DMS 273 treated with DMSO at 0.1 percent for 48 hours (cell line): ENCODE data around the gene HDAC5.
"Not testable (repeated sequence)": the region's sequence is repeated elsewhere in the genome, so short reads cannot be mapped to it uniquely, and the experiment has no call there.

Experiments
- DNase-seq: peaks from one replicate; lab custom pipeline; 2025; lab: John Stamatoyannopoulos, UW

Gene HDAC5

DNA sequence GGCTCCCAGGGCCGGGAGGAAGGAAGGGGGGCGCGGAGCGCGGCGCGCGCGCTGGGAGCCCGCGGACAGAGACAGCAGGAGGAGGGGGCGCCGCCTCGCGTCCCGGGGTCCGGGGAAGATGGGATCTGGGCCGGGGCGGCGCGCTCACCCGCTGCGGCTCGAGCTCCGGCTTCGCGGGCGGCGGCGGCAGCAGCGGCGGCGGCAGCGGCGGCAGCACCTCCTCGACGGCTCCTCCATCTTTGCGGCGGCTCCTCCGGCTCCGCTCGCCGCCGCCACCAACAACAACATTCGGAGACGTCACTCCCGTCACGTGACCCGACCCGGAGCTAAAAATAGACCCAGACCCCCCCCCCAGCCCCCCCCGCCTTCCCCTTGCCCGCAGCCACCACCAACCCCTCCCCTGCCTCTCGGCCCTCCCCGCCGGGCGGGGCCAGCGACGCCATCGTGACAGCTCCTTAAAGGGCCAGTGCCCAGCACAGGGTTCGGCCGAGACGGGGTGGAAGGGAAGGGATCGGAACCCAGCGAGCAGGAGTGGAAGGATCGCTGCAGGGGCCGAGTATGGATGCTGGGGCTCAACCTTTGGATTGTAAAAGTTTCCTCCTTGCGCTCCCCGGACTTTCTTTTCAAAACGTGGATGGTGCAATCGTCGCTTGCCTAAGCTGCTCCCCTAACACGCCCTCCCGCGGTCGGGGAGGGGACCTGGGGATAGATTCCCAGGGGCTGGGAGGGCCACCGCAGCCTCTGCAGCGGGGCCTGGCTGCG lies at the start of gene HDAC5:
TSS of gene HDAC5 (minus strand) at position 286 of the 762 bp plus-strand sequence. CDS start 6,126 bp downstream, outside the sequence.
- peak; percentile 83 for DNase-seq

DNA sequence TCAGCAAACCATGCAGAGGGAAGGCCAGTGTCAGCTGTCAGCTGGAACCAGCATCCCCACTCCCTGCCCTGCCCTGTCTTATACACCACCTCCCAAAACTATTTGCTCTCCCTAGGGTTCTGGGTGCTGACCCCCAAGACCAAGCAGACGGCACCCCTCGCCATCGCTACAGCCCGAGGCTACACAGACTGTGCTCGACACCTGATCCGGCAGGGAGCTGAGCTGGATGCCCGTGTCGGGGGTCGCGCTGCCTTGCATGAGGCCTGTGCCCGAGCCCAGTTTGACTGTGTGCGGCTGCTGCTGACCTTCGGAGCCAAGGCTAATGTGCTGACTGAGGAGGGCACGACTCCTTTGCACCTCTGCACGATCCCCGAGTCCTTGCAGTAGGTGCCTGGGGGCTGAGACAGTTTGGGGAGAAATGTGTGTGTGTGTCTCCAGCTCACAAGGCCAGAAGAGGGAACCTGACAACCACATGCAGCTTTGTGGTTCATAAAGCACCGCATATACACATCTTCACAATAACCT lies 48.6 kb upstream of the HDAC5 start:
- no peak for DNase-seq

DNA sequence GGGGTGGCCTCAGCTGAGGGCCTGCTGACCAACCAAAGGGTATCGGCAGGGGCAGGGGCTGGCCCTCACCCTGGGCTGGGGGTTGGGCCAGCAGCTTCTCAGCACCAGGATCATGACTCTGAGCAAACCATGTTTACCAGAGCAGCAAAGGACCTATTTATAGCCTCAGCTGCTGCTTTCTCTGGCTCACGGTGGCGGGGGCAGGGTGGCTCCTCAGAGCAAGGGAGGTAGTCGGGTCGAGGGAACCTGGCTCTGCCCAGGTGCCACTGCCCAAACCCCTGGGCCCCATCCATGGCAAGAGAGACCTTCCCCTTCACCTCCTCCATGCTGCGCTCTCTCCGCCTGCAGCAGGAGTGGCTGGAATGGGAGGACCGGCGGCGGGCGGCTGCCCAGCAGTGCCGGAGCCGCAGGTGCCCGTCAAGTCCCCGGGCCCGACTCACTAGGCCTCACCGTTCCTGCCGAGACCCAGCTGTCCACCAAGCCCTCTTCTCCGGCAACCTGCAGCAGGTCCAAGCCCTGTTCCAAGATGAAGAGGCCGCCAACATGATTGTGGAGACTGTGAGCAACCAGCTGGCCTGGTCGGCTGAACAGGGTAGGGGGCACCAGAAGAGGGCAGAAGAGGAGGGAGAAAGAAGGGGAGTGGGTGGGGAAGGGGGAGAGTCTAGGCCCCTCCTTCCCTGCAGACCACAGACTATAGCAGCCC lies 47.2 kb upstream of the HDAC5 start, which contains the start of gene ASB16:
TSS of gene ASB16 (plus strand) at position 206 of the 703 bp plus-strand sequence. CDS start at position 292, 86 bp downstream.
- DNase-seq, result no peak

DNA sequence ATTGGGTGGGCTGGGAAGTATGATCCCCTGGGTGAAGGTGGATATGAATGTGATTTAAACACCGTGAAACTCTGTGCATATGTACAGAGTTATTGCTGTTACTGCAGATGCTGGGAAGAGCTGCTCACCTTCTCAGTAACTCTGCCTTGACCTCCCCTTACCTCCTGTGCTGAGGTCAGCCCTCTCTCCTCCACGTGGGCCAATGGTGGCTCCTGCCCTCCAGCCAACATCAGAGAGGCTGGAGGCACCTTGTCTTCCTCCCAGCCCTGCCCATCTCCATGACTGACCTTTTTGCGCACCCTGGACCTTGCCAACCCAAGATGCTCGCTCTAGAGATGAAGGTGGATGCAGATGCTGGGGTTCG lies 46.7 kb upstream of the HDAC5 start:
- DNase-seq, result no peak

DNA sequence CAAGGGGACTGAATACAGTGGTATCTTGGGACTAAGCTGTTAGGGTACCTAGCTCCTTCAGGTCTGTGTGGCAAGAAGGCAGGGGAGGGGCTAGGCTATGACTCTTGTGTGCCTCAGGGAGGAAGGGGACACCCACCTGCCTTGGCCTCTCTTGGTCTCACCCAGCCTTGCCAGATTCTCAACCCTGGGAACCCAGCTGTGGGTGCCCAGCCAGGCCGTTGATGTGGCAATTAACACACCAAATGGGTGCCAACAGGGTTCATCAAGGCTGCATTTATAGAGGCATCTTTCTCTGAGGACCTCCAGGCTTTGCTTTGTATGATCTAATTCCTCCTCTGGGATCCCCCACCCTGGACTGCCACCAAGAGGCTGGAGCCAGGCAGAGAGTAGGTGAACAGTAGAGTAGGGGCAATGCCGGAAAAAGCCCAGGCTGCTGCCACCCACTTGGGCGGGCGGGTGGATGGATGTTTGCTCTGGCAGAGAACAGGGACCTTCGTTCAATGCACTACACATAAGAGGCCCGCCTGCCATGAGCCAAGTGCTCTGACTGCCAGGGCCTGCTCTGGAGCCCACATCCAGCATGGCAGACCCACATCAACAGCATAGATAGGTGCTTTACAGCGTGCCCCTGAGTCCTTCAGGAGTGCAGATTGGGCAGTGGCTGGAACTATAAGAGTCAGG lies 43.9 kb upstream of the HDAC5 start:
- no peak for DNase-seq

DNA sequence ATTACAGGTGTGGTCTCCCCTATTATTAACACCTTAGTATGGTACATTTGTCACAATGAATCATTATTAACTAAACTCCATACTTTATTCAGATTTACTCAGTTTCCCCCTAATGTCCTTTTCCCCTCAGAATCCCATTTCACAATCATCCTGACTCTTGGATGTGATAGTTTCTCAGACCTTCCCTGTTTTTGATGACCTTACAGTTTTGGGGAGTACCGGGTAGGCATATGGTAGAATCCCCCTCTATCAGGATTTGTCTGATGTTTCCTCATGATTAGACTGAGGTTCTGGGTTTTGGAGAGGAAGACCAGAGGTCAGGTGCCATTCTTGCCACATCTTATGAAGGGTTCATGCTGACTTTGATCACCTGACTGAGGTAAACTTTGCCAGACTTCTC lies 41.0 kb upstream of the HDAC5 start:
- no peak for DNase-seq

DNA sequence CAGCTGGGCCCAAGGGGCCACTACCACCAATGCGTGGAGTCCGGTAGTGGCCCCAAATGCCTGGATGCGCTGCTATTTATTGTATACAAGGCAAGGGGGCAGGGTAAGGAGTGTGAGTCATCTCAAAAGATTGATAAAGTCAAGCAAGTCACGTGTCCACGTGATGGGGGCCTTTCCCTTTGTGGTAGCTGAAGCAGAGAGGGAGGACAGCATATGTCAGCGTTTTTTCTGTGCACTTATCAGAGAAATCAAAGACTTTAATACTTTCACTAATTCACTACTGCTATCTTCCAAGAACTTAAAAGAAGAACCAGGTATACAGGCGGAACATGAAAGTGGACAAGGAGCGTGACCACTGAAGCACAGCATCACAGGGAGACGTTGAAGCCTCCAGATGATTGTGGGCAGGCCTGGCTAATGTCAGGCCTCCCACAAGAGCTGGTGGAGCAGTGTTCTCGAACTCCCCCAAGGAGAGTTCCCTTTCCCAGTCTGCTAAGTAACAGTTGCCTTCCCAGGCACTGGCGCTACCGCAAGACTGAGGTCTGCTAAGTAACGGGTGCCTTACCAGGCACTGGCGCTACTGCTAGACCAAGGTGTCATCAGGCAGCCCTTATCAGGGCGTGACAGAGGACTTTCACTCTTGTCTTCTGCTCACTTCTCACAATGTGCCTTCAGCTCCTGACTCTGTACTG lies 36.2 kb upstream of the HDAC5 start:
- no peak for DNase-seq

DNA sequence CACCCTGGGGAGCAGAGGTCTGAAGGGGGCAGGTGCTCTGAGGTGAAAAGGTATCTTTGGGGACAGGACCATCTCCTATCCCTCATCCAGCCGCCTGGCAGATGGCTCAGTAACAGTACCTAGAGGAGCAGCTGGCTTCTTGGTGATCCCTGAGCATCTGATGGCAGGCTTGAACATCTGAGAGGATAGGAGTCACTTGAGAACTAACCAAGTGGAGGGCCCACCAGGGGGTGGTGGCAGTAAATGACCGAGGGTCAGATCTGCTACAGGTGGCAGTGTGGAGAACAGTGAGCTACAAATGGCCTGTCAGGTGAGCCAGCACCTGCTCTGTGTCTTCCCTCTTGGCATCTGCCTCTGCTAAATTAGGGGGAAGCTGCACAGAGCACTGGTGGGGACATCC lies 32.0 kb upstream of the HDAC5 start:
- no peak for DNase-seq

DNA sequence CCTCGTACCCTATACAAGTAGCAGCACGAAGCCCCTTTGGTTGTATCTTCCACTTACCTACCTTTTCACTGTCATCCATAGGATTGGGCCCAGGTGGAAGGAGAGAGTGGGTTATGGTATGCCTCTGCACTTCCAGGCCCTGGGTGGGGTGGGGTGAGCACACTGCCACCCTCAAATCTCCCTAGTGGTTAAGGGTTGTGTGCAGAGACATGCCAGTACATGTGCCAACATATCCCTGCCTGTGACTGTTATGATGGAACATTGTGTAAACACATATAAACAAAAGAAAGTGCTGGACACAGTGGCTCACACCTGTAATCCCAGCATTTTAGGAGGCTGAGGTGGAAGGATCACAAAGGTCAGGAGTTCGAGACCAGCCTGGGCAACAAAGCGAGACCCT lies 29.4 kb upstream of the HDAC5 start:
- DNase-seq, result no peak

DNA sequence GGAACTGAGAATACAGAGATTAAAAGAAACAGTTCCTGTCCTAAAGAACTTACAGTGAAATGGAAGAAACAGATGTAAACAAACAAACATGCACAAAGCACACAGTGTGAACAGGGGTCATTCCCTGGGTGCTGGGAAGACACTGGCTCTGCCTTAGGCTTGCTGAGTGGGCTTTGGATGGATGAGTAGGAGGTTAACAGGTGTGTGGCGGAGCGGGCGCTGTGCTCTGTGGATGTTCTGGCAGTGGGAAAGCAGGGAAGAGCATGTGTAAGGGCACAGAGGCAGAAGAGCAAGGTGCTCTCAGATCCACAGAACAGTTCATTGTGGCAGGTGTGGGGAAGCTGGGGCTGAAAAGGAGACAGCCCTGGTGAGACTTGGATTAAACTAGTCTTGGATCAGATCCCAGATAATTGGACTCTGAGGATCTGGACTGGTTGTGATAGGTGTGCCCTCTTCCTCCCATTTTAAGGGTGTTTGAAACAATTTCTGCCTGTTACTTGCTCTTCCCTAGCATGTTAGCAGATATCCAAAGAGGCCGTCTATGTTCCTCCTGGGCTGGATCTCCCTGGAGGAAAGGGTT lies 26.4 kb upstream of the HDAC5 start:
- DNase-seq, result no peak

DNA sequence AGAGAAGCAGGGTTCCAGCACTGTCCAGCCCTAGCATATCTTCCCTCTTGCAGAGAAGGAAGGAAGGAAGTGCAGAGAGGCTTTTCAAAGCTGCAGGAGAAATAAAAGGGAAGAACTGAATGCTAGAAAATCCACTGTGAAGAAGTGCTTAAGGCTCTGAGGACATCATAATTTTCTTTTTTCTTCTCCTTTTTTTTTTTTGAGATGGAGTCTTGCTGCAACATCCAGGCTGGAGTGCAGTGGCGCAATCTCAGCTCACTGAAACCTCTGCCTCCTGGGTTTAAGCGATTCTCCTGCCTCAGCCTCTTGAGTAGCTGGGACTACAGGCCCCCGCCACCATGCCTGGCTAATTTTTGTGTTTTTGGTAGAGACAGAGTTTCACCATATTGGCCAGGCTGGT lies 25.6 kb upstream of the HDAC5 start:
- not testable (repeated sequence) for DNase-seq

DNA sequence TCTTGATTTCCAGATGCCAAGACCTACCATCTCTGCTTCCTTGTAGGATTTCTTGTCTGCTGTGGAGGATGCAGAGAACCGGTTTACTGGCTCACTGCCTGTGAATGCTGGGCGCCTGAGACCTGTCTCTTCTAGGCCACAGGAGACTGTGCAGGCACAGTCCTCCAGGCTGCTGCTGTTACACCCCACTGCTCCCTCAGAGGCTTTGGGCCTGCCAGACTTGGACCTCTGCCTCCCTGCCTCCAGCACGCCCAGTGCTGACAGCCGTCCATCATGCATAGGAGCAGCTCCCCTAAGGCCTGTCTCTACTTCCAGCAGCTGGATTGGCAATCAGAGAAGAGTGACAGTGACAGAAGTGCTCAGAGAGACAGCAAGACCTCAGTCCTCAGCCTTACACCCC lies 24.4 kb upstream of the HDAC5 start:
- DNase-seq, result no peak

DNA sequence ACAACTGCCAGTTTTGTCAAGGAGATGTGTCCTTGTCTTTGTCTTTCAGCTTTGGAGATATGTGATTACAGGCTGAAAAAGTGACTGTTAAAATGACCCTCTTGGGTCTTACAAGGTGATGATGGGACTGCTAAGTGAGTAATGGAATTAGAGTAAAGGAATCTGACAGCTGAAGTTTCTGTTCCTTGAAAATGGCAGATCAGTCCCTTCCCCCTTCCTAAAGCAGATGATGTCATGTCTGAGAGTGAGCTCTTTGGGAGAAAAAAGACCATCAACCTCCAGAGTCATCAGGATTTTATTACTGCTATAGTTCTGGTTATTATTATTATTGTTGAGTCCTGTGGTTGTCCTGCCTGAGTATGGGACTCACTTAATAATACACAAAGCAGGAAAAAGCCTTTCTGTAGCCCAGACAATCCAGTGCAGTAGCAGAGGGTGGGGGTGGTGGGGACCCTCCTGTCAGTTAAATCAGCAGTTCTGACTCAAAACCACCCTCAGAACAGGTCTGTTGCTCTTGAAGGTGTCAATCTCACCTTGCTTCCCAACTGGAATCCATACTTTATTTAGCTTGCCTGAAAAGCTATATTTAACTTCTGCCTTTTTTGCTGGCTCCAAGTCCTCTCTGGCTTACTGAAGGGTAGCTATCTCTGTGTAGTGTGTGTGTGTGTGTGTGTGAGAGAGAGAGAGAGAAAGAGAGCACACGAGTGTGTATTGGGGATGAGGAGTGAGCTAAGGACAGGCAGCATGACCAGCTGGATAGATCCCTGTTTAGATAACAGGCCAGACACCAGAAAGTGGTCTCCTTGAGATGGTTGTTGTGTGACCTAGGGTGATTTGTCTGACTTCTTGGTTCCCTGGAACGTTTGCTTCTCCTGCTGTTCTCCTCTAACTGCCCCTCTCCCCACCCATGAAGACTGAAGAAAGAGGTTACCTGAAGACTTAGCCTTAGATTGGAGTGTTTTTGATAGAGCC lies 23.2 kb upstream of the HDAC5 start:
- no peak for DNase-seq

DNA sequence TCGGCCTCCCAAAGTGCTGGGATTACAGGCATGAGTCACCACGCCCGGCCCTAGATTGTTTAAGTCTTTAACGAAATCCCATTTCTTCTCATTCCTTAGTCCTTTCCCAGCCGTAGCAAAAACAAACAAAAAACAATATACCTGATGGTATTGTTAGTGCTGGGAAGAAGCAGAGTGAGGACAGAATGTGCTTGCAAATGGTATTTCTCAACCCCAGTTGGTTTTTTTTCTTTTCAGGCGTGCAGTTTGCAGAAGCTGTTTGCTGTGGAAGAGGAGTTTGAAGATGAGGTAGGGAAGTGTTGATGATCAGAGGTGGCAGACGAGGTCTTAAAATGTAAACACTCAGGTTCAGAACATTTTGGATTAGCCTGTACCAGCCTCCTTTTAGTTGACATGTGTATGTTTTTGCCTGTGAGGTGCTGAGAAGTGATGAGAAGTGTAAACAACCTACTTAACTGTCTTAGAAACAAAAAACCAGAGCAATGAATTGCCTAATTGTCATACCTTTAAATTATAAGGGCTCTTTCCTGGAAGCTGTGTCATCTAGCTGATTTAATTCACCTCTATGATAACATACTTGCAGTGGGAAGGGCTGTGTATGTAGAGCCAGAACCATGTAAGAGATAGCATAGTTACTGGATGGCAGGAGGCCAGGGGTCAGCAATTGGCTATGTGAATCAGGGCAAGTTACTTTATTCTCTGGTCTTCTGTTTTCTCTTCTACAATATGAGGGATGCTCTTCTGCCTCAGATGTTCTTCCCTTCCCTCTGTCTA lies 21.7 kb upstream of the HDAC5 start:
- no peak for DNase-seq

DNA sequence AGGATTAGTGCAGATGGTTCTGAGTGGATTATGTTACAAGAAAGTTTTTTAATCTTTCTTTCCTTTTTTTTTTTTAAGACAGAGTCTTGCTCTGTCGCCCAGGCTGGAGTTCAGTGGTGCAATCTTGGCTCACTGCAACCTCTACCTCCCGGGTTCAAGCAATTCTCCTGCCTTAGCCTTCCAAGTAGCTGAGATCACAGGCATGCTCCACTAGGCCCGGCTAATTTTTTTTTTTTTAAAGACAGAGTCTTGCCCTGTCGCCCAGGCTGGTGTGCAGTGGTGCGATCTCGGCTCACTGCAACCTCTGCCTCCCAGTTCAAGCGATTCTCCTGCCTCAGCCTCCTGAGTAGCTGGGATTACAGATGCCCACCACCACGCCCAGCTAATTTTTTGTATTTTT lies 20.5 kb upstream of the HDAC5 start:
- not testable (repeated sequence) for DNase-seq

DNA sequence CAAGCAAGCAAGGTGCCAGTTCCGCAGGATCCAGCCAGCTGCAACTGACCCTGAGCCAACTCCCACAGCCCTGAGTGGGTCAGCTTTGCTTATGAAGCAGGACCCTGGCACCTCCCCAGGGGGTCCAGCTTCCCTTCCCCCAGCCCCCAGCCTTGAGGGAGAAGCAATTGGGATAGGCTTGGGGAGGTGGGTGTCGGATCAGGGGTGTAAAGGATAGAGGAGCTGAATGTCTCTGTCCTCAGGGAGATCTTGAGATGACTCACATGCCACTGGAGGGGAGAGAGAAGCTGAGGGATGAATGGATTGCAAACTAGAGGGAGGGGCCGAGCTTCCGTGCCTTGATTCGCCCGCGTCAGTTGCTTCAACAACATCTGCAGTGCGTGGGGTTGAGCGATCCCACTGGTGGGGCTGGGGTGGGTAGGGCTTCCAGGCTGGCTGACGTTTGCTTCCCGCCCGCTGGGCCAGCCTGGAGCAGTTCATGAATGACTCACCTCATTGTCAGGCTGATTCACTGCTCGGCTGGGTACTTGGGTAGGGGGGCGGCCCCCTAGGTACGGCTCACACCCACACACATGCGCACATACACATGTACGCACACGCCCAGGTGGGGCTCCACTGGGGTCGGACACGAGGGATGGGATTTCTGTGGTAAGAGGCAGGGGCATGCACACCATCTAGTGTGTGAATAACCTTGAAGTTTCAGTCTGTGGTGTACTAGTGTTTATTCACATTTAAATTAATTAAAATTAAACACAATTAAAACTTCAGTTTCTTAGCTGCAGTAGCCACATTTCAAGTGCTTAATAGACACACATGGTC lies 14.7 kb upstream of the HDAC5 start:
- DNase-seq, result peak; percentile 56

DNA sequence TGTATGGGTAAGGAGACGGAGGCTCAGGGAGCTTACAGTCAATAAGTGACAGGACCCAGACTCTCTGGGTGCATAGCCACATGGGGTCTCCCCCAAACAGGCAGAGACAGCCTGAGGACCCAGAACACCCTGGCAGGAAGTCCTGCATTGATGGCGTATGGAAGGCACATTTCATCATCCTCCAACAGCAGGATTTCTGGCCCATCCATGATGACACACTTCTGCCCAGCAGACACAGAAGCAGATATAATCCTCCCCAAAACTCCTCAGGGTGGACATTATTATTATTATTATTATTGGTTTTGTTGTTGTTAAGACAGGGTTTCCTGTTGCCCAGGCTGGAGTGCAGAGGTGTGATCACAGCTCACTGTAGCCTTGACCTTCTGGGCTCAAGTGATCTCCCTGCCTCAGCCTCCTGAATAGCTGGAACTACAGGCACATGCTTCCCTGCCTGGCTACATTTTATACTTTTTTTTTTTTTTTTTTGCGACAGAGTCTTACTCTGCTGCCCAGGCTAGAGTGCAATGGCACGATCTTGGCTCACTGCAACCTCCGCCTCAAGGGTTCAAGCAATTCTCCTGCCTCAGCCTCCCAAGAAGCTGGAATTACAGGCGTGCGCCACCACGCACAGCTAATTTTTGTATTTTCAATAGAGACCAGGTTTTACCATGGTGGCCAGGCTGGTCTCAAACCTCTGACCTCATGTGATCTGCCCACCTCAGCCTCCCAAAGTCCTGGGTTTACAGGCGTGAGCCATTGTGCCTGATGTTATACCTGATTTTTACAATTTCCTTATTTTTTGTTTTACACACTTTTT lies 11.5 kb upstream of the HDAC5 start:
- DNase-seq, result no peak

DNA sequence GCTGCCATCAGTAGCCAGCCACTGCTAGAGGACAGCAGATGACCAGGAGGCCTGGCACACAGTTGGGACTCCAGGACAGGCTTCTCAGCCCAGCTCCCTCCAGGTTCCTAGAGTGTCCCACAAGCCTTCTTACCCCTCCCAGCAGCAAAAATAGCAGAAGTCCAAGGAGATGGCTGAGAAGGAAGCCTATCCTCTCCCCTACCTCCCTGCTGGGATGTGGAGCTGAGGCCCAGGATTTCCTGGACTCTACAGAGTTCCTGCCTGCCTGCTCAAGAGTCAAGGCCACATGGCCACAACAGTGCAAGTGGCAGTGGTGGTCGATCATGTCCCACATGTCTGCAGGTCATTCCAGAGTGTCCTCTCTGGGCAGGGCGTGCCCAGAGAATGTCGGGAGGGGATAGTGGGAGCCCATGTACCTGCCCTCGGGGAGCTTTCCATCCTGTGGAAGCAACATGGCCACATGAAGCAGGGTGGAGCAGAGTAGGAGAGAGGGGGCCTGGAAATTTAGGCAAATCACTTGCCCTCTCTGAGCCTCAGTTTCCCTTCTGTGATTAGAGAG lies 10.6 kb upstream of the HDAC5 start:
- DNase-seq, result no peak
